Heart right ventricle (tissue), 16 donors: Measurements from ENCODE around the gene RNF213. TPM values are rescaled to one million over a fixed set of nuclear protein-coding genes. Genes with fewer than 3 reads are reported as not detected.

Experiments used
- ATAC-seq, 8 donors: fragments of 200-7000 bp; cut with Tn5 transposase; one replicate each; pipeline ENCODE4 v1.9.1; 2020; ENCODE audit warnings: mild to moderate bottlenecking in 8 of 8, moderate library complexity in 8 of 8, moderate number of reproducible peaks in 1 of 8
- DNase-seq, 2 donors: peaks; one replicate each; pipeline ENCODE4 v3.0.0-alpha.2; 2020
- H3K27ac ChIP-seq, 10 donors: fragments of 200-600 bp; sonication (generic) in 2 of 10; one replicate each; pipeline versions ENCODE4 v1.5.0 to v1.8.0; 2020 to 2022; ENCODE audit warnings: mild to moderate bottlenecking in 3 of 10
- H3K27me3 ChIP-seq, 7 donors: fragments of 200-600 bp; one replicate each; pipeline ENCODE4 v1.8.0; 2021 to 2022; ENCODE audit warnings: mild to moderate bottlenecking in 2 of 7
- H3K36me3 ChIP-seq, 9 donors: fragments of 200-600 bp; sonication (generic) in 1 of 9; one replicate each; pipeline versions ENCODE4 v1.5.0 to v1.8.0; 2020 to 2022; ENCODE audit warnings: mild to moderate bottlenecking in 2 of 9
- H3K4me1 ChIP-seq, 9 donors: fragments of 200-600 bp; sonication (generic) in 1 of 9; one replicate each; pipeline versions ENCODE4 v1.5.0 to v1.8.0; 2020 to 2022; ENCODE audit warnings: mild to moderate bottlenecking in 4 of 9
- H3K4me3 ChIP-seq, 10 donors: fragments of 200-600 bp; sonication (generic) in 2 of 10; one replicate each; pipeline versions ENCODE4 v1.5.0 to v1.8.0; 2020 to 2022; ENCODE audit warnings: mild to moderate bottlenecking in 7 of 10, moderate library complexity in 2 of 10
- H3K9me3 ChIP-seq, 11 donors: fragments of 200-600 bp in 10 of 11; sonication (generic) in 2 of 11; one replicate each; pipeline versions ENCODE4 v1.5.0 to v1.8.0; 2013 to 2022; ENCODE audit warnings: mild to moderate bottlenecking in 2 of 11, control low read depth in 1 of 11, moderate library complexity in 1 of 11
- WGBS, 2 donors: extraction: QIAGEN DNeasy Blood & Tissue Kit; methylation state at CpG; one replicate each; pipeline ENCODE4 v1.1.7; 2013; ENCODE audit warnings: inconsistent platforms in 1 of 2; 5-methylcytosine and 5-hydroxymethylcytosine counted together
- intact Hi-C, 10 donors: fragments of 100-400 bp; cut with DNase I; formaldehyde crosslinking; loops; one replicate each; pipeline versions ENCODE4 v1.11.1 to v1.14.2; 2022
- polyA plus RNA-seq, 2 donors: library from polyadenylated mRNA; stranded (reverse); fragments of 200-250 nt; gene quantifications; one replicate each; pipeline ENCODE4 v1.2.3, GENCODE V29; 2013
- total RNA-seq, 10 donors: library from RNA; stranded (reverse); fragmentation: NEBNext Ultra II Directional in 3 of 10; extraction: Animal tissue kit (Norgen Biotek cat#: 25700) in 3 of 10; gene quantifications; one replicate each; pipeline versions ENCODE4 v1.2.1 to v1.2.4, GENCODE V29; 2021 to 2023
- TF ChIP-seq, protein P1 (sequence below), 9 donors: fragments of 200-600 bp; sonication (generic) in 2 of 9; IDR thresholded peaks; one replicate each; pipeline versions ENCODE4 v1.5.0 to v1.8.0; 2021 to 2022; ENCODE audit warnings: antibody characterized with exemption in 9 of 9, mild to moderate bottlenecking in 5 of 9, moderate library complexity in 1 of 9
- donor health status: Arrhythmogenic right ventricular cardiomyopathy.
- donor health status: ischemic (EF 13 %, LVEDD 7.1; RV severe dilation, severe dysfunction).
- donor health status: healthy with polysubstance abuse.
- donor health status: DM: no; HTN: yes; CAD: no.
- donor health status: DM: no; HTN: no; CAD: no.
- donor health status: ischemic (EF 25% LVEDD 6.9; RV normal size, moderate dysfunction).
- donor health status: ischemic (EF 25% LVEDD 5.7; RV mildly dilated, moderate dysfunction).
- donor health status: healthy.
- donor health status: DM: yes; HTN: yes; CAD: no.
- donor health status: Ischemic cardiomyopathy.
- donor health status: ischemic (EF 35%, LVEDD 5.7; RV mildly dilated, moderate dysfunction).
- donor health status: nonischemic (EF 11% LVEDD 7.7; RV severe dilation, severe dysfunction).
- donor health status: DM: yes; HTN: yes; CAD: no.
- donor health status: PGD.
- donor health status: ischemic (EF 29% LVEDD 5.4; RV normal size, mild dysfunction).
- donor health status: nonischemic (EF 23%, LVEDD 6.1; RV moderate dilation, normal function).

RNF213 gene
- total and polyA plus RNA-seq, 12 donors, result 13.1 to 97.0 (median 31.7) TPM

GRCh38 chr17:80426671-80427326 lies 166.1 kb downstream of the RNF213 start:
- DNase-seq (peak; percentile 62 to 81), ATAC-seq (peak; percentile 60 to 88 (median 79))
- Histone ChIP-seq H3K27me3 (no peaks in the 10 kb centered on the region), H3K36me3 (peaks cover 0 to 32% (median 0%) of the 10 kb centered on the region in 9 donors), H3K9me3 (no peaks in the 10 kb centered on the region), H3K27ac (no peak overlapping the region), H3K4me1 (peaks cover 0 to 25% (median 11%) of the 10 kb centered on the region in 9 donors), H3K4me3 (no peak overlapping the region)
- intact Hi-C loops, result loop anchor here (1.0 to 10.0 kb wide), 10 partner anchors 146 to 675 kb away; no protein-coding TSS in a partner anchor
- TF ChIP-seq, protein P1, sequence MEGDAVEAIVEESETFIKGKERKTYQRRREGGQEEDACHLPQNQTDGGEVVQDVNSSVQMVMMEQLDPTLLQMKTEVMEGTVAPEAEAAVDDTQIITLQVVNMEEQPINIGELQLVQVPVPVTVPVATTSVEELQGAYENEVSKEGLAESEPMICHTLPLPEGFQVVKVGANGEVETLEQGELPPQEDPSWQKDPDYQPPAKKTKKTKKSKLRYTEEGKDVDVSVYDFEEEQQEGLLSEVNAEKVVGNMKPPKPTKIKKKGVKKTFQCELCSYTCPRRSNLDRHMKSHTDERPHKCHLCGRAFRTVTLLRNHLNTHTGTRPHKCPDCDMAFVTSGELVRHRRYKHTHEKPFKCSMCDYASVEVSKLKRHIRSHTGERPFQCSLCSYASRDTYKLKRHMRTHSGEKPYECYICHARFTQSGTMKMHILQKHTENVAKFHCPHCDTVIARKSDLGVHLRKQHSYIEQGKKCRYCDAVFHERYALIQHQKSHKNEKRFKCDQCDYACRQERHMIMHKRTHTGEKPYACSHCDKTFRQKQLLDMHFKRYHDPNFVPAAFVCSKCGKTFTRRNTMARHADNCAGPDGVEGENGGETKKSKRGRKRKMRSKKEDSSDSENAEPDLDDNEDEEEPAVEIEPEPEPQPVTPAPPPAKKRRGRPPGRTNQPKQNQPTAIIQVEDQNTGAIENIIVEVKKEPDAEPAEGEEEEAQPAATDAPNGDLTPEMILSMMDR (IDR thresholded peaks at IDR 0.05), result peak; percentile 87 to 99 (median 96)
- 41 to 42% methylated on average over 24 of the region's 24 CpGs for WGBS, 2 donors

DNA sequence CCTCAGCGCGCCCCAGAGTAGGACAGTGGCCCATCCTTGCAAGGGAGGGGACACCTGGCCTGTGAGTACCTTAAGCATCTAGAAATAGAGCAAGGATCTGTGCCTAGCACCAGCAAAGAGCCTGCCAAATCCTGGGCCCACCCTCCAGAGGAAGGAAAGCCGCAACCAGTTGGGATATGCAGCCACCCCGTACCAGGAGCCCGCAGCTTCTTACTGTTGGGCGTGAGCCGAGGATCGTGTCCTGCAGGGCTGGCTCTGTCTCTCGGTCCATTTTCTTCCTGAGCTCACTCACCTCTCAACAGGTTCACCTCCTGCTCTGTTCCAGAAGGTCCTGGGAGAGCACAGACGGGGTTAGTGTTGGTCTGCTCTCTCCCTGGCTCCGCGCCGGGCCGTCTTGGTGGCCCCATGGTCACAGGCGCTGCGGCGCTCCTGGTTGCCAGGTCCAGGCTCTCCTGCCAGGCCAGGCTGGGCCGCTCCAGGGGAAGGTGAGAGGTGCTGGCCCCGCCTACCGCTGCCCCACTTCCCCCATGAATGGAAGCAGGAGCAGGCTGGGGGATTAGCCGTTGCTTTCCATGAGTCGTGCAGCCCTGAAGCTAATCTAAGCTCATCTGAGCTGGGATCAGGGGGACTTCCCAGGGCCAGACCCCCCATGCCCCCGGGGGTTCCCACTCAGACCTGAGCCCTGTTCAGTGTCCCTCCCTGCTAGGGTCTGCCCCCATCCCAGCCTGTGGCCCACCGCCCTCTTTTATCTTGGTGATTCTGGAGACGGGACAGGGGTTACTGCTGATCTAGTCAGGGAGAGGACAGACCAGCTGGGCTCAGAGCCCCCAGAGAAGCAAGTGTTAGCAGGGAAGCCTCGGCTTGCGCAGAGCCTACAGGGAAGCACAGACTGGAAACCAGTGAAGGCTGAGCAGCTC lies 167.0 kb downstream of the RNF213 start:
- no peak overlapping the region for H3K27ac ChIP-seq
- no peaks in the 10 kb centered on the region for H3K9me3 ChIP-seq
- ATAC-seq (peak in 1 of 8 donors; percentile 2), DNase-seq (no peak)
- H3K36me3 ChIP-seq, result peaks cover 0 to 32% (median 0%) of the 10 kb centered on the region in 9 donors
- H3K4me3 ChIP-seq, result no peak overlapping the region
- H3K4me1 ChIP-seq, result peaks cover 0 to 22% (median 11%) of the 10 kb centered on the region in 9 donors
- TF ChIP-seq, protein P1 (IDR thresholded peaks at IDR 0.05), result no peak
- intact Hi-C loops, result loop anchor here (1.0 to 10.0 kb wide), 10 partner anchors 145 to 674 kb away; no protein-coding TSS in a partner anchor
- WGBS, 2 donors, result 88% methylated on average over 27 of the region's 27 CpGs
- no peaks in the 10 kb centered on the region for H3K27me3 ChIP-seq

- intact Hi-C loops, result loop anchor here in 8 of 10 donors (5.0 to 10.0 kb wide), 5 partner anchors 144 to 554 kb away; no protein-coding TSS in a partner anchor
- no peak for DNase-seq
- 90 to 94% methylated on average over 12 of the region's 12 CpGs for WGBS, 2 donors
Observed at GRCh38 chr17:80428363-80428762, 167.7 kb downstream of the RNF213 start.

More at GRCh38 chr17:80428363-80428762, 167.7 kb downstream of the RNF213 start:
- Histone ChIP-seq H3K36me3 (peaks cover 0 to 32% (median 0%) of the 10 kb centered on the region in 9 donors), H3K9me3 (no peaks in the 10 kb centered on the region), H3K4me3 (no peak overlapping the region), H3K27me3 (no peaks in the 10 kb centered on the region), H3K27ac (no peak overlapping the region), H3K4me1 (peaks cover 0 to 15% (median 5%) of the 10 kb centered on the region in 9 donors)
- ATAC-seq, result no peak
- TF ChIP-seq, protein P1 (IDR thresholded peaks at IDR 0.05), result no peak
